Stimulated activated CD8-positive, alpha-beta memory T cell treated with anti-CD3 and anti-CD28 coated beads, Interleukin-7, amount 100 ng/mL, for 48 hours (primary cell): ENCODE data around the gene DNAH10.

Source experiments
- DNase-seq, 2 donors: peaks; one replicate each; pipeline ENCODE4 v3.0.0-alpha.2; 2020; ENCODE audit warnings: low read depth in 1 of 2; ENCODE audit errors: extremely low read depth in 1 of 2

The DNAH10 gene

DNA sequence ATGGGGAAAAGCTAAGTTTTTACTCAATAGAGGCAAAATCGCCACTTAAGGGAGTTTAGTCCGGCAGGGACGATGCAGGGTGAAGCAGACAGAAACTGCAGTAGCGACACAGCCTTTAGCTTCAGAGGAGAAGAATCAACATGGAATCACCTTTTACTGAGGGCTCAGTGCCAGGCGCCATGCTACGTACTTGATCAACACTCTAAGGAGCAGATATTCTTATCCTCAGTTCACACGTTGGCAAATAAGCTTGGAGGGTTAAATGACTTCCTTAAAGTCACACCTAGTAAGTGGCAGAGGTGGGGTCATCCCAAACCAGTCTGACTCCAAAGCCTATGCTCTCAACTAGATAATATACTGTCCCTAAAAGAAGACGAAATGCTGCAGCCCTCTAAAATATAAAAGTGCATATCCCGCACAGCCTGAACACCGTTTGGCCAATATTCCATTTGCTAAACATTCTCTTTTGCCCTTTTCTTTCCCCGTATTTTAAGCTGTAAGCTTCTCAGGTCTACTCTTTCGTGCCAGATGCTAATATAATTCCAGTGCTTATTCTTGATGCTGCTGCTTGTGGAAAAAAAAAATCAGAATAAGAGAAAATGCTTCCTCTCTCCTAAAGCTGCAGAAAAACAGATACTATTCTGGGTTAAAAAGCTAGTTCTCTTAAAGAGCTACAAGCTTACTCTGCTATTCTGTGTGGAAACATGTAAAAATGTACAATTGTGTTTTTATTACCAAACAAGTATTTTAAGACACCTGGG, 199.7 kb downstream of the DNAH10 start:
- no peak for DNase-seq

DNA sequence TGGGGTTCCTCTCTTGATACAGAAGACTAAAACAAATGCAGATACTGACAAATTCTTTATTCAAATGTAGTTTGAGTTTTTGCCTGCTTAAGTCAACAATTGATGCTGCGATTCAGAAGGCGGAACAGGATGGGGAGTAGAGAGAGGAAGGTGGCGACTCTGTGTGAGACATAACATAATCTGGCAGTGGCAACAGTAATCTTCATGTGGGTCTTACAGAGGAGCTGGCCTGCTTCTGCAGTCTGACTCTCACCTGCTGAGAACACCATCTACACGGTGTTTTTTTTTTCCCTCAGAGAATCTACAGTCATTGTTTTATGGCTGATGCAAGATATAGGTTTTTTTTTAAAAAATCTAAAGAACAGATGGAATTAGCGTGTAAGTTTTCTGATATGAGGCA, 200.4 kb downstream of the DNAH10 start:
- no peak for DNase-seq

- no peak for DNase-seq
Measured at GRCh38 chr12:123963821-123964220, 201.7 kb downstream of the DNAH10 start.

DNA sequence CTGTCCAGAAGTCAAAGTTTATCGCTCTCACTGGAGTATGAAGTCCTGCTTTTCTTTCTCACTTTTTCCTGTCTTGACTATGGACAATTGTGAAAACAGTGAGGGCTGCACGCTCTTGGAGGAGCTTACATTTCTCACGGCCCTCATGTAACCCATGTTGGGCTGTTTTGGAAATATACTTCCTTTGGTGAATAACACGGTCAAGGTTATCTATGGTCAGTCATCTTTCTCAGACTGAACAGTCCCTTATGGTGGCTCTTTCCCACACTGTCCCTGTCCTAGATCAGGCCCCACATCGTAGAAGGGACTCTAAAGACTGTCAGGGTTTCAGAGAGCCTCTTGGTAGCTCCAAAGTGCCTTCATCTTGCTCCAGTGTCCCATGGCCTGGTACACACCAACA, 203.3 kb downstream of the DNAH10 start:
- no peak for DNase-seq

DNA sequence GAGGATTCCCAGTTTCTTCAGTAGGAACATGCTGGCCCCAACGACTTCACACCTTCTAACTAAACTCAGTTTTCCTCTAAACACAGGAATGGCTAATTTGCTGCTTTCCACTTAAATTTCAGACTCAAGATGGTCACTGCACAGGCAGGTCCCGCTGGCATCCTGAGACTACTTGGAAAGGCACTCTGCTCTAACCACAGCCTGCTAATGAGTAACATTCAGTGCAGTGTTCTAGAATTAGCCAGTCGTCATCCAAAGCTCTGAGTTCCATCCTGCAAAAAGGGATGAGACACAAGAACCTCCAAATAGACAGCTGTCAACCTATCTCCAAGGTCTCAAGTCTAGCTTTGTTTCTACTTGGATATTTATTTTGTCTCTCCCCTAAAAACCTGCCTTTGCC, 204.5 kb downstream of the DNAH10 start:
- no peak for DNase-seq

GRCh38 chr12:123967121-123967586, 205.1 kb downstream of the DNAH10 start:
- DNase-seq = no peak

- DNase-seq = no peak
Measured at GRCh38 chr12:123971449-123971769, 209.3 kb downstream of the DNAH10 start.

DNA sequence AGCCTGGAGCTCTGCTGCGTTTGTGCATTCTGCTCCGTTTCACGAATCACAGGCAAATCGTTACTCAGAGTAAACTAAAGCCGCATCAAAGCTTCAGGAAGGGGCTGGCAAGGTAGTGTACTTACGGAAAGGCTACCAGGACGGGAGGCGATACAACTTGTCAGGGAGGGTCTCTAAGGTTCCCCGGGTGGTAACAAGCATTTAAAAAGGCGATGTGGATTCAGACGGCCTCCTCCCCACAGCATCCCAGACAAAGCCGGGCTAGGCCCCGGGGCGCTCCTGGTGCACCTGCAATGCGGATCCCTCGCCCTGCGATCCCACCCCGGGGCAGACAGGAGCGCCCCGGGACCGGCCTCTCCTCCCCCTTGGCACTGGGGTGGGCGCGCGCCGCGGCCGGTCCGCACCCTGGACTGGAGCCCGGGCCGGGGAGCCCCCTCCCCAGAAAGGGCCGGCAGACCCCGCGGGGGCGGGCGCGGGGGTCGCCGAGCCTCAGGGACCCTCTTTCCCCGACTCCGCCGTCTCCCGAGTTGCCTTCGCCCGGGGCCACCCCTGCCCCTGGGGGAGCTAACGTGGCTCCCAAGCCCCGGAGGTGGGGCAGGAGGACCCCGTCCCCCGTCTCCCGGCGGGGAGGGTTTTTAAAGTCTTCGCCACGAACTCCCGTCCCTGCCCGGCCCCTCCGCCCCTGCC, 209.8 kb downstream of the DNAH10 start:
- DNase-seq = peak in 1 of 2 donors; percentile 2

DNA sequence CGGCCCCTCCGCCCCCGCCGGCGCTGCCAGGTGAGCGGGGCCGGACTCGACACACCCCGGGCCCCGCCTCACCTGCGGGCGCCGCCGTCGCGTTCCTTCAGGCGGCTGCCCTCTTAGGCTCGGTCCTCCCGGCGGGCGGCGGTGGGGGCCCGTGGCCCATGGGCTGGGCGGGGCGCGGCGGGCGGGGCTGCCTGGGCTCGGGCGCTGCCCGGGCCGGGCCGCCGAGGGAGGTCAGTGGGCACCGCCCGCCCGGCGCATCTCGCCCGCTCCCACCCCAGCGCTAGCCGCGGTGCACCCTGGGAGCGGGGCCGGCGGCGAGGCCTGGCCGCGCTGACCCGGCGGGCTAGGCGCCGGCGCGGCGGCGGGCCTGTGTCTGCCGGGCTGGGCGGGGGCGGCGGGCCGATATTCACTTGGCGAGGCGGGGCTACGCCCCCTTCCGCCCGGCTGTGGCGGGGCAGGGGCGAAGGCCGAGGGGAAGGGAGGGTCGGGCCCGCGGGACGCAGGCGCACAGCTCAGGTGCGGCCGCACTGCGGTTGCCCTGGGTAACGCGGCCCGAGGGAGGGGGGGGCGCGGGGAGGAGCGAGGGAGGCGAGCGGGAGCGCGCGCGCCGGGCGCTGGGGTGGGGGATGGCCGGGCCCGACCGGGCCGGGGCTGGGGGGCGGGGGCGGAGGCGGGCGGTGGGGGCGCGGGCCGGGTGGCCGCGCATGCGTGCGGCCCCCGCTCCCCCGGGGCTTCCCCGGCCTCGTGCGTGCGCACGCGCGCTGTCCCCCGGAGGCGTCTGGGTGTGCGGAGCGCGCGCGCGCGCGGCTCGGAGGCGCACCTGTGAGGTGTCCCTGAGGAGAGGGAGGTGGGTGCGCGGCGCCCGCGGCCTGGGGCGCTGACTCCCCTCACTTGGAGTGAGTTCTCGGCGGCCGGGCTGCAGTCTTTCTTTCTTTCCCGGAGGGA, 210.6 kb downstream of the DNAH10 start, which contains the start of the genes CCDC92 and ZNF664:
TSS of gene CCDC92 (minus strand) at position 375 of the 945 bp plus-strand sequence. CDS start 28,526 bp downstream, outside the sequence.
TSS of gene ZNF664 (plus strand) at position 759 of the 945 bp plus-strand sequence. CDS start 38,930 bp downstream, outside the sequence.
- DNase-seq = peak; percentile 87 to 93

- peak in 1 of 2 donors; percentile 4 for DNase-seq
Measured at GRCh38 chr12:123973552-123974341, 211.6 kb downstream of the DNAH10 start.

DNA sequence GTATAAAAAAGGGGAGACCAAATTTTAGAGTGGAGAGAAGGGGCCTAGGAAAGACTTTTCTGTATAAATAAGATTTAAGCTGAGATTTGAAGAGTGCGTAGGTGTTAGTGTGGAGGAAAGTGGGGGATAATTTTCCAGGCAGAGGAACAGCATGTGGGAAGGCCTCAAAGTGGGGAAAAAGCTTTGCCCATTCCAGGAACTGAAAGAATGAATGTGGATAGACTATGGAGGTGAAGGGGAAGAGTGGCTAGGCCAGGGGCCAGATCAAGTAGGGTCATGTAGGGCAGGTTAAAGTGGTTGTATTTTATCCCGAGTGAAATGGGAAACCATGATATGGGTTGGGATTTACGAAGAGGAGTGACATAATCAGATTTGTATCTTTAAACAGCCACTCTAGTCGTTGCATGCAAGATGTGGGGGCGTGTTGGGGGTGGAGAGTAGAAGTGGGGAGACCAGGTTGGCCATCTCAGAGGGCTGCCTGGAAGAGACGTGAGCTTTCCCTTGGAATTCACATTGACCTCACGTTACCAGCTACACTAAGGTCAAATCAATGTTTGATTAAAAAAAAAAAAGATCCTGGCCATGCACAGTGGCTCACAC, 214.2 kb downstream of the DNAH10 start:
- no peak for DNase-seq

- no peak for DNase-seq
Measured at GRCh38 chr12:123979566-123979965, 217.5 kb downstream of the DNAH10 start.

DNA sequence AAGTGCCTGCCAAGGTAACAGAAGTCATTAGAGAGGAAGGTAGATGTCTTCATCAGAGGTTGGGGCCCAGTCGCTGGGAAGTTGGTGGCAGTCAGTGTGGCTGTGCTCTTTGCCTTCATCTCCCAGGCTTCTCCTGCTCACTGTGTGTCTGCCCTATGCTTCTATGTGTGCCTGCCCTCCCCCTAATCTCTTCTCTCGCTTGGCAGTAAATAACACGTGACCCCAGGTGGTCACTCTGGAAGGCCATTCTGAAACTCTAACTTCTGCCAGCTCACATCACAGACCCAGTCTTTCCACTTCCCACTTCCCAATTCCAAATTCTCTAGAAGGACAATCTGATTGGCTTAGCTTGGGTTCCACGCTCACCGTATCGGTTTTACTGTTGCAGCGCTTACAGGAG, 220.2 kb downstream of the DNAH10 start:
- DNase-seq = no peak

- no peak for DNase-seq
Measured at GRCh38 chr12:123983822-123984485, 221.9 kb downstream of the DNAH10 start.

GRCh38 chr12:123984903-123985302, 222.8 kb downstream of the DNAH10 start:
- no peak for DNase-seq
